Activated T-helper 1 cell treated with anti-CD3 and anti-CD28 coated beads, Interleukin-12 subunit alpha, Interleukin-12 subunit beta, Interleukin-2, Interleukin-4 antibody, amounts not matched to agents 30 ng/mL and 10 ng/mL and 1 ng/mL, durations not matched to agents 14 hours and 24 hours and 36 hours (primary cell): ENCODE data around the gene MBOAT7. TPM values are rescaled to one million over a fixed set of nuclear protein-coding genes. Genes with fewer than 3 reads are reported as not detected.
"Not testable (repeated sequence)": the region's sequence is repeated elsewhere in the genome, so short reads cannot be mapped to it uniquely, and the experiment has no call there.

Experiments
- DNase-seq: peaks from one replicate; pipeline ENCODE4 v3.0.0; 2021; ENCODE audit warnings: low spot score
- H3K27ac Mint-ChIP-seq: one replicate; pipeline ENCODE4 v1.8.0; 2021; ENCODE audit warnings: mild to moderate bottlenecking, mixed read lengths
- H3K27me3 Mint-ChIP-seq: one replicate; pipeline ENCODE4 v1.8.0; 2022; ENCODE audit warnings: mild to moderate bottlenecking, moderate library complexity, mixed read lengths; ENCODE audit not compliant: insufficient read depth
- H3K36me3 Mint-ChIP-seq: one replicate; pipeline ENCODE4 v1.8.0; 2021; ENCODE audit warnings: low read depth, mixed read lengths
- H3K4me1 Mint-ChIP-seq: one replicate; pipeline ENCODE4 v1.8.0; 2021; ENCODE audit warnings: low read depth, mixed read lengths
- H3K4me3 Mint-ChIP-seq: one replicate; pipeline ENCODE4 v1.8.0; 2021; ENCODE audit warnings: mild to moderate bottlenecking, moderate library complexity, mixed read lengths
- H3K9me3 Mint-ChIP-seq: one replicate; pipeline ENCODE4 v1.8.0; 2021; ENCODE audit warnings: mixed read lengths
- intact Hi-C: fragments of 100-400 bp; cut with micrococcal nuclease; formaldehyde crosslinking; loops from one replicate; pipeline ENCODE4 v1.15.1; 2024
- total RNA-seq: library from RNA; stranded (reverse); gene quantifications from 2 replicates; pipeline ENCODE4 v1.2.3, GENCODE V29; 2022

The MBOAT7 gene
- total RNA-seq, 1 donor from 2014 or later, result 263 TPM

DNA sequence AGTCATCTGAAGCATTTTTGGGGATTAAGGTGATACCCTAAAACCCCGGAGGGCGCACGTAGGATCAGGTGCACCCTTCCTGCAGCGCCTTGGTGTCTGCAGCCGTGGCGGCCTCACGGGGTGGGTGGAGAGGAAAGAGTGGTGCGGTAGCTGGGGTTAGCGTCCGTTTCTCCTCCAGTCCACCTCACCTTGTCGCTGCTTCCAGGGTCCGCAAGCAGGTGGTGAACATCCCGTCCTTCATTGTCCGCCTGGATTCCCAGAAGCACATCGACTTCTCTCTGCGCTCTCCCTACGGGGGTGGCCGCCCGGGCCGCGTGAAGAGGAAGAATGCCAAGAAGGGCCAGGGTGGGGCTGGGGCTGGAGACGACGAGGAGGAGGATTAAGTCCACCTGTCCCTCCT is 17.8 kb upstream of the MBOAT7 start:
- DNase-seq, intact Hi-C loops, H3K27me3 Mint-ChIP-seq, H3K9me3 Mint-ChIP-seq: not testable (repeated sequence)
- Mint-ChIP-seq H3K27ac (peak overlapping the region; percentile 95), H3K4me1 (peaks cover 89% of the 10 kb centered on the region), H3K4me3 (peak overlapping the region; percentile 95), H3K36me3 (peaks cover 74% of the 10 kb centered on the region)

DNA sequence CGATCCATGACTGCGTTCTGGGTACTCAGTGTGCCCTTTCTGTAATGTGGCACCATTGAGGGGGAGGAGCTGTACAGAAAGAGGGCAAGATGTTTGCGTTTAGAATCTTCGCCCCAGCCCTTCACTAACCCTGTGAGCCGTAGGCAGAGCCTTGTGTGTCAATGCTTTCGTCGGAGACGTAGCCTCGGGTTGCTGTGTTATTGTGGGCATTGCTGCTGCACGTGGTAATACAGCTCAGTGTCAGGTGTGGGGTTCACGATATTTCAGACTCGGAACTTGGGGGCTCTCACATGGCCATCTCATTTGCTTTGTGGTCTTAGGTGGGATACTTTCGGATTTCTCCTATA is 17.4 kb upstream of the MBOAT7 start:
- H3K27ac Mint-ChIP-seq, result peak overlapping the region; percentile 95
- peaks cover 78% of the 10 kb centered on the region for H3K36me3 Mint-ChIP-seq
- no peaks in the 10 kb centered on the region for H3K9me3 Mint-ChIP-seq
- no peaks in the 10 kb centered on the region for H3K27me3 Mint-ChIP-seq
- no peak for DNase-seq
- intact Hi-C loops, result no loop called here
- H3K4me3 Mint-ChIP-seq, result peak overlapping the region; percentile 95
- peaks cover 93% of the 10 kb centered on the region for H3K4me1 Mint-ChIP-seq

DNA sequence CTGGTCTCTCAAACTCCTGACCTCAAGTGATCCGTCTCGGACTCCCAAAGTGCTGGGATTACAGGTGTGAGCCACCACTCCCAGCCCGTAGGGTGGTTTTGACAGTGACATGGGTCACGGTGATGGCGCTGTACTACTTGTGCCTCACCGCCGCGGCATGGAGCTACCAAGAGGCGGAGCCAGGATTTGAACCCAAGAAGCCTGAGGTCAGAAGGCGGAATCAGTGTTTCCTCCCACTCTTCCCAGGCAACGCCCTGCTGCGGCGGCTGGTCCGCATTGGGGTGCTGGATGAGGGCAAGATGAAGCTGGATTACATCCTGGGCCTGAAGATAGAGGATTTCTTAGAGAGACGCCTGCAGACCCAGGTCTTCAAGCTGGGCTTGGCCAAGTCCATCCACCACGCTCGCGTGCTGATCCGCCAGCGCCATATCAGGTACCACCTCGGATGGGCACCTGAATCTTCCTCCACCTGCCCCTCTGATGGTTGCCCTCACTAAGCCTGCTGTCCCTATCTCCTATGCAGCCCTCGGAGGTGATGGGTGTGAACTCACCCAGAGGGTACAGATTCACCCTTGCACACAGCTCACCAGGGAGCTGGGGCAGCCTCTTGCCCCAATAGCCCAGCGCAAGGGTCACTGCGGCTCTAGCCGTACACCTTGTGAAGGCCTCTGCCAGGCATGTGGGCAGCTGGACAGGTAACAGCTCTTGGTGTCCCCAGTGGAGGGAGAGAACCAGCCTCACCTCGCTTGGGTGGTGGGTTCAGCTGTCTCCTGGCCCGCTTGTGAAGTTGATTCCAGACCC is 16.9 kb upstream of the MBOAT7 start:
- Mint-ChIP-seq H3K27ac (peak overlapping the region; percentile 95), H3K36me3 (peaks cover 83% of the 10 kb centered on the region), H3K4me1 (peaks cover 95% of the 10 kb centered on the region), H3K9me3 (no peaks in the 10 kb centered on the region), H3K27me3 (no peaks in the 10 kb centered on the region), H3K4me3 (peak overlapping the region; percentile 95)
- no peak for DNase-seq
- intact Hi-C loops, result no loop called here

DNA sequence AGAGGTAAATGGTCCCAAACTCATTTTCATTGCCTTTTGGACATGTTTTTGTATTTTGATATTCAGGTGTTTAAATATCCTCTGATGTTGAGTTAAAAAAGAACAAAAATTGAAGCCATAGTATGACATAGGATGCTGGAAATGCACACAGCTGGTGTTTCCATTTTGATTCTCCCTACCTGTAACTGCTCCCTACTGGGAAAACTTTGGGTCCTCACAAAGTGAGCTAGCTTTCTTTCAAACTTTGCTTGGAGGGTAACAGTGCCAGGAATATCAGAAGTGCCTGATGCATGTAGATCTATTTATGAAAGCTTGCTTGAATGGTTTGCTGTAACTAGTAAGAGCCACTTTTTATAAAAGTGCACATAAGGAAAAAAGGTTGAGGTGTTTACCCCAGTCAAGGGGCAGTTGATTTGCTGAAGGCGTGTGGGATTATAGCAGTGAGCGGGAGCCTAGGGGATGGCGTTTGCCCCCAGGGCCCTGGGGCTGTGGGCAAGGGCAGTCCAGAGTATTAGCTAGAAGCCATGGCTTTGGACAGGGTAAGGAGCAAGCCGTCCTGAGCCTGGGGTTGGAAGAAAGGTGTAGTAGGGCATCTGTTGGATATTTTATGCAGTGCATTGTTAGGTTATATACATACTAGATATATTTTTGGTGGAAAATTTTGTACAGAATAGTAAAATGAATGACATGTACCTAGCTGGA is 15.5 kb upstream of the MBOAT7 start:
- Mint-ChIP-seq H3K4me1 (peaks cover 85% of the 10 kb centered on the region), H3K36me3 (peaks cover 79% of the 10 kb centered on the region), H3K9me3 (no peaks in the 10 kb centered on the region), H3K4me3 (peak overlapping the region; percentile 95), H3K27me3 (no peaks in the 10 kb centered on the region), H3K27ac (peak overlapping the region; percentile 37)
- intact Hi-C loops, result loop anchor here (5.0 kb wide), 1 partner anchor 668 kb away; the partner anchor contains the start of gene ZNF331
- DNase-seq, result no peak

DNA sequence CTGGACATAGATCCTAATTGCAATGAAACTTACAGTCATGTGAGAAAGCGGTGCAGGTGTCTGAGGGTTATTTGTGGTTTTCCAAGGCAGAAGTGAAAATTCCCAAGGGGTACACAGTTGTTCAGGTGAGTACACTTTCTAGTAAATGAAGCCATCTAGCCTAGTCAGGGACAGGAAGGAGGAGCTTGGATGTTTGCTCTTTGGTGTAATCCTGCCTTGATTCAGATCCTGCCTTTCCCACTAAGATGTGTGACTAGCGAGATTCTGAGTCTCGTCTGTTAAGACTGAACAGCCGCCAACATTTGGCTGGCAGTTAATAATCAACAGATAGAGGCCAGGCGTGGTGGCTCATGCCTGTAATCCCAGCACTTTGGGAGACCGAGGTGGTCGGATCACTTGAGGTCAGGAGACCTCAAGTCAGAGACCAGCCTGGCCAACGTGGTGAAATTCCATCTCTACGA is 13.8 kb upstream of the MBOAT7 start:
- Mint-ChIP-seq H3K36me3 (peaks cover 72% of the 10 kb centered on the region), H3K4me3 (peak overlapping the region; percentile 95), H3K27ac (peak overlapping the region; percentile 99), H3K4me1 (peaks cover 75% of the 10 kb centered on the region), H3K27me3 (no peaks in the 10 kb centered on the region), H3K9me3 (no peaks in the 10 kb centered on the region)
- intact Hi-C loops, result loop anchor here (5.0 kb wide), 1 partner anchor 666 kb away; the partner anchor contains the start of gene ZNF331
- no peak for DNase-seq

DNA sequence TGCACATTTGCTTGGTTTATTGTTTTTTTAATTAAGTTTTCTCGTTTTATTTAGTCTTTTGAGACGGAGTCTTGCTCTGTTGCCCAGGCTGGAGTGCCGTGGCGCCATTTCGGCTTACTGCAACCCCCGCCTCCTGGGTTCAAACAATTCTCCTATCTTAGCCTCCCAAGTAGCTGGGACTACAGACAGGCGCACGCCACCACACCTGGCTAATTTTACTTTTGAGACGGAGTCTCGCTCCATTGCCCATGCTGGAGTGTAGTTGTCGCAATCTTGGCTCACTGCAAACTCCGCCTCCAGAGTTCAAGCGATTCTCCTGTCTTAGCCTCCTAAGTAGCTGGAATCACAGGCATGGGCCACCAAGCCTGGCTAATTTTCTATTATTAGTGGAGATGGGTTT is 12.6 kb upstream of the MBOAT7 start:
- H3K27ac Mint-ChIP-seq, result peak overlapping the region; percentile 99
- H3K4me1 Mint-ChIP-seq, result peaks cover 63% of the 10 kb centered on the region

DNA sequence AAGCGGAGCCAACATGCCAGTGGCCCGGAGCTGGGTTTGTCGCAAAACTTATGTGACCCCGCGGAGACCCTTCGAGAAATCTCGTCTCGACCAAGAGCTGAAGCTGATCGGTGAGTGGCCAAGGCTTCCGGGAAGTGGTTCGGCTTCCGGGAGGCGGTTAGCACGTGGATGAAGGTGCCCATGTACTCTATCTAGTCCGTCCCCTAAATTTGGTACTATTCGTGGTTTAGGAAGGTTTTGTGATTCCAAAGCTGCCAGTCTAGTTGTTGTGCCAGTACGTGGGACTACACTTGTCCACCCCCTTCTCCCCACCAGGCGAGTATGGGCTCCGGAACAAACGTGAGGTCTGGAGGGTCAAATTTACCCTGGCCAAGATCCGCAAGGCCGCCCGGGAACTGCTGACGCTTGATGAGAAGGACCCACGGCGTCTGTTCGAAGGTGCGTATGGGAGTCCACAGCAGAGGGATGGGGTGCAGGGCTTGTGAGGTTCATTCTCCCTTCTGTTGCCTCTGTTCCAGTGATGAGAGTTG is 11.9 kb upstream of the MBOAT7 start:
- Mint-ChIP-seq H3K27ac (peak overlapping the region; percentile 99), H3K4me1 (peaks cover 55% of the 10 kb centered on the region), H3K36me3 (peaks cover 58% of the 10 kb centered on the region), H3K4me3 (peak overlapping the region; percentile 95), H3K27me3 (no peaks in the 10 kb centered on the region), H3K9me3 (no peaks in the 10 kb centered on the region)
- DNase-seq, result no peak
- intact Hi-C loops, result loop anchor here (2.0 to 5.0 kb wide), 2 partner anchors 248 to 664 kb away; partner anchors contain the start of genes LENG8 and ZNF331

More for the DNA sequence above, 12.6 kb upstream of the MBOAT7 start:
- no peaks in the 10 kb centered on the region for H3K27me3 Mint-ChIP-seq
- intact Hi-C loops, result loop anchor here (2.0 to 5.0 kb wide), 2 partner anchors 247 to 665 kb away; partner anchors contain the start of genes LENG8 and ZNF331
- no peak for DNase-seq
- H3K9me3 Mint-ChIP-seq, result no peaks in the 10 kb centered on the region
- peaks cover 65% of the 10 kb centered on the region for H3K36me3 Mint-ChIP-seq
- peak overlapping the region; percentile 95 for H3K4me3 Mint-ChIP-seq

DNA sequence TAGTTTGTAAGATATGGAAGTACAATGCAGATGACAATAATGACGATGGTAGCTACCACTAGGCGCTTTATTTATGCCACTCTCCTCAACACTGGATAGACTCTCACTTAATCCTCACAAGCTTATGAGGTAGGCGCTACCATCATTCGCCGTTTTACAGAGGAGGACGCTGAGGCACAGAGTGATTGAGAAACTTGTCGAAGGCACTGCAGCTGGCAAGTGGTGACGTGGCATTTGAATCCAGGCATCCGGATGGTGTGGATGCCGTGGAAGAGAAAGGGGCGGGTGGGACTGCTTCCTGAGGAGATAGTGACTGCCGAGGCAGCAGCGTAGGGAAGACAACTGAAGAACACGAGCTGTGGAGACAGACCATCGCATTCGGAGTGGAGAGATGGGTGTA is 10.0 kb upstream of the MBOAT7 start:
- H3K27ac Mint-ChIP-seq, result peak overlapping the region; percentile 62
- peaks cover 37% of the 10 kb centered on the region for H3K4me1 Mint-ChIP-seq
- H3K36me3 Mint-ChIP-seq, result peaks cover 49% of the 10 kb centered on the region
- no peaks in the 10 kb centered on the region for H3K27me3 Mint-ChIP-seq
- H3K9me3 Mint-ChIP-seq, result no peaks in the 10 kb centered on the region
- intact Hi-C loops, result no loop called here
- no peak for DNase-seq
- H3K4me3 Mint-ChIP-seq, result peak overlapping the region; percentile 95

DNA sequence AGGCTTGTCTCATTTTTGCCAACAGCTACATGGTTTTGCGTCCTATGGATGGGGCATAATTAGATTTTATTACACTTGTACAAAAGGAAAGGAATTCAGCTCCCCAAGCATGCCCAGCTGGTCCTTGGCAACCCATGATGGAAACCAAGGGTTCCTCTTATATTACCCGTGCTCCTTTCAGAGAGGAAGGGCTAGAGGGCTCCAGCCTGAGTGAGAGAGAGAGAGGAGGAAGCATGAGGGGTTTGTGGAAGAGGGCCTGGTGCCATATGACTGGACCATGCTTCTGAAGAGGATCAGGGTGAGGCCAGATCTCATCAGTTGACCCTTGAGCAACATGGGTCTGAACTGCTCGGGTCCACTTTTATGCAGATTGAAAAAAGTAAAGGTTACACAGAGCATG is 7.7 kb upstream of the MBOAT7 start:
- H3K27ac Mint-ChIP-seq, result no peak overlapping the region
- DNase-seq, result no peak

DNA sequence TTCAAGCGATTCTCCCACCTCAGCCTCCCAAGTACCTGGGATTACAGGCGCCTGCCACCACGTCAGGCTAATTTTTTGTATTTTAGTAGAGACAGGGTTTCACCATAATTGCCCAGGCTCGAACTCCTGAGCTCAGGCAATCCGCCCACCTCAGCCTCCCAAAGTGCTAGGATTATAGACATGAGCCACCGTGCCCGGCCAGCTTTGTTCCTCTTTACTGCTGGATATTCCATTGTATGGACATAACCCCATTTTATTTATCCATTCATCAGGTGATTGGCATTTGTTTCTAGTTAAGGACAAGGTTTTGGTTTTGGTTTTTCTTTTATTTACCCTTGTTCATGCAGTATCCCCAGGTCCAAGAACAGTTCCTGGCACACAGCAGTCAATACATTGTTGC is 7.2 kb upstream of the MBOAT7 start:
- Mint-ChIP-seq H3K27me3 (no peaks in the 10 kb centered on the region), H3K9me3 (no peaks in the 10 kb centered on the region), H3K36me3 (peaks cover 37% of the 10 kb centered on the region)

More for the DNA sequence above, 7.7 kb upstream of the MBOAT7 start:
- no peaks in the 10 kb centered on the region for H3K9me3 Mint-ChIP-seq
- no peaks in the 10 kb centered on the region for H3K27me3 Mint-ChIP-seq
- no peak overlapping the region for H3K4me3 Mint-ChIP-seq
- intact Hi-C loops, result no loop called here
- peaks cover 40% of the 10 kb centered on the region for H3K36me3 Mint-ChIP-seq
- H3K4me1 Mint-ChIP-seq, result peaks cover 20% of the 10 kb centered on the region

DNA sequence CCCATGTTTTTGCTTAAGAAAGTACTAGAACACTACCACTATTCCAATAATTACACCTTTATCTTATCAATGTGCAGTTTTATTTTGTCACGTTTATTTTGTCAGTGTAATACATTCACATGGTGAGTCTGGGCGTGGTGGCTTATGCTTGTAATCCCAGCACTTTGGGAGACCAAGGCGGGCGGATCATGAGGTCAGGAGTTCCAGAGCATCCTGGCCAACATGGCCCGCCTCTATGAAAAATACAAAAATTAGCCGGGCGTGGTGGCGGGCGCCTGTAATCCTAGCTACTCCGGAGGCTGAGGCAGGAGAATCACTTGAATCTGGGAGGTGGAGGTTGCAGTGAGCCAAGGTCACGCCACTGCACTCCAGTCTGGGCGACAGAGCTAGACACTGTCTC is 5.1 kb upstream of the MBOAT7 start:
- not testable (repeated sequence) for H3K27me3 Mint-ChIP-seq, H3K4me3 Mint-ChIP-seq, DNase-seq, H3K9me3 Mint-ChIP-seq, H3K27ac Mint-ChIP-seq
- Mint-ChIP-seq H3K4me1 (peaks cover 17% of the 10 kb centered on the region), H3K36me3 (peaks cover 31% of the 10 kb centered on the region)
- intact Hi-C loops, result loop anchor here (5.0 kb wide), 1 partner anchor 327 kb away; the partner anchor contains the start of gene MYADM

More for the DNA sequence above, 7.2 kb upstream of the MBOAT7 start:
- no peak for DNase-seq
- no peak overlapping the region for H3K27ac Mint-ChIP-seq
- intact Hi-C loops, result no loop called here
- no peak overlapping the region for H3K4me3 Mint-ChIP-seq
- peaks cover 20% of the 10 kb centered on the region for H3K4me1 Mint-ChIP-seq

DNA sequence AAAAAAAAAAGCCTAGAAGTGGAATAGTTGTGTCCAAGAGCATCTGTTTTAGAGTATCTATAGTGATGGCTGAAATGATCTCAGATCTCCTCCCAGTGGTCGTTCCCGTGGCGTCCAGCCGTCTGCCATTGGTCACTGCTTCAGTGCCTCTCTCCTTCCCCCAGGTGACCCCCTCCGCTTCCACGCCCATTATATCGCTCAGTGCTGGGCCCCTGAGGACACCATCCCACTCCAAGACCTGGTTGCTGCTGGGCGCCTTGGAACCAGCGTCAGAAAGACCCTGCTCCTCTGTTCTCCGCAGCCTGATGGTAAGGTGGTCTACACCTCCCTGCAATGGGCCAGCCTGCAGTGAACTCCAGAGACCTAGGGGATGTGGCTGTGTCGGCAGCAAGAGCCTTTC is 3.6 kb upstream of the MBOAT7 start:
- no peak overlapping the region for H3K27ac Mint-ChIP-seq
- intact Hi-C loops, result loop anchor here (5.0 kb wide), 1 partner anchor 326 kb away; the partner anchor contains the start of gene MYADM
- H3K36me3 Mint-ChIP-seq, result peaks cover 31% of the 10 kb centered on the region
- no peaks in the 10 kb centered on the region for H3K27me3 Mint-ChIP-seq
- no peaks in the 10 kb centered on the region for H3K9me3 Mint-ChIP-seq
- H3K4me1 Mint-ChIP-seq, result peaks cover 18% of the 10 kb centered on the region
- H3K4me3 Mint-ChIP-seq, result peak overlapping the region; percentile 66
- no peak for DNase-seq
